H7 (cell line): ENCODE results near the gene CCN5. TPM values are rescaled to one million over a fixed set of nuclear protein-coding genes. Genes with fewer than 3 reads are reported as not detected.

Source experiments
- DNase-seq: peaks from one replicate; pipeline ENCODE4 v3.0.0; 2012
- H3K27me3 ChIP-seq: 2 replicates; pipeline ENCODE4 v1.6.0; 2011; ENCODE audit warnings: mild to moderate bottlenecking, low read length; ENCODE audit not compliant: control insufficient read depth, insufficient read depth
- H3K36me3 ChIP-seq: replicated peaks from 2 replicates; pipeline ENCODE4 v1.5.1; 2011; ENCODE audit warnings: low read length; ENCODE audit not compliant: control insufficient read depth, insufficient read depth
- H3K4me3 ChIP-seq: 2 replicates; pipeline ENCODE4 v1.5.1; 2011; ENCODE audit warnings: low read depth, mild to moderate bottlenecking, control low read depth, low read length, moderate library complexity; ENCODE audit not compliant: insufficient read depth
- total RNA-seq: library from RNA; depleted of rRNA; stranded (reverse); fragments of >200 nt; shearing (Covaris generic); gene quantifications from 2 replicates; pipeline ENCODE4 v1.2.3, GENCODE V29; 2014

Gene CCN5
- total RNA-seq, 1 experiment from 2014 or later: not detected

DNA sequence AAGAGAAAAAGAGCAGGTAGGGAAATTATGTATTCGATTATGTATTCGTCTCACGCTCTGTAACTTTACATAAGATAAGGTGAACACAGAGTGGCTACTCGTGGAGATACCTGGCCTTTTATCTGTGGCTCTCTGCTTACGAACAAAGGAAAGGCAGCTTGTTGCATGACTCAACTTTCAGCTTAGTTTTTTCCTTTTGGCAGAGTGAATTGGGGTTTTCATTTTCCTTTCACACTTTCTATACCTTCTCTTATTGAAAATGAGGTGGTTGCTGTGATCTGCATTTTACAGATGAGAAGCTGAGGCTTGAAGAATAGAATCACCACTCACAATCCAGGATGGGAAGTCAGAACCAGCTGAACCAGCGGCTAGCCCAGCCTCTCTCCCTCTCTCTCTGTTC, 17.2 kb downstream of the CCN5 start:
- Histone ChIP-seq H3K4me3 (no peak overlapping the region), H3K36me3 (no peaks in the 10 kb centered on the region), H3K27me3 (no peaks in the 10 kb centered on the region)
- DNase-seq: no peak

DNA sequence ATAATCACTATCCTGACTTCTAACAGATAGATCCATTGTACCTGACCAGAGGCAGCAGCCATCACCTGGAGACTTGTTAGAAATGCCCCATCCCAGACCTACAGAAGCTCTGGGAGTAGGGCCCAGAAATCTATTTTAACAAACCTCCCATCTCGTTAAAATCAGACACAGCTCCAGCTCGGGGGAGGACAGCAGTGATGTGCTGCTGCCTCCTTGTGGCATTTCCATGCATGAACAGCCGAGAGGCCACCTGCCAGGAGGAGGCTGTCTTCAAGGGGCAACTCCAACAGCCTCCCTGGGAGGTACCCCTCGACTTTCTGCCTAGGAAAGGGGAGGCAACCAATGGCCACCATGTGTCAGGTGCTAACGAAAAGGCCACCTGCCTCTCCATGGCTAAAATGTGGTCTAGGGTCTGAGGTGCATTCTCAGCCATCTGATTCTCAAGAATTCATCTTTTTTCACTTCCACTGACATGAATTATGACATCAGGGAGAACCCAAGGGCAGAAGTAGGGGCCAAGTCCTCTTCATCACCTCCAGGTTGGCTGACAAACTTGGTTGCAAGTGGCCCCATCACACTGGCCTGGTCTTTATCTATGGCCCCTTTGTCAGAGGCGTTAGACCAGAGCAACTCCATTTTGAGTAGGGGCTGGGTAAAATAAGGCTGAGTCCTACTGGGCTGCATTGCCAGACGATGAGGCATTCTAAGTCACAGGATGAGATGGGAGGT, 18.3 kb downstream of the CCN5 start:
- Histone ChIP-seq H3K27me3 (no peaks in the 10 kb centered on the region), H3K36me3 (no peaks in the 10 kb centered on the region)

DNA sequence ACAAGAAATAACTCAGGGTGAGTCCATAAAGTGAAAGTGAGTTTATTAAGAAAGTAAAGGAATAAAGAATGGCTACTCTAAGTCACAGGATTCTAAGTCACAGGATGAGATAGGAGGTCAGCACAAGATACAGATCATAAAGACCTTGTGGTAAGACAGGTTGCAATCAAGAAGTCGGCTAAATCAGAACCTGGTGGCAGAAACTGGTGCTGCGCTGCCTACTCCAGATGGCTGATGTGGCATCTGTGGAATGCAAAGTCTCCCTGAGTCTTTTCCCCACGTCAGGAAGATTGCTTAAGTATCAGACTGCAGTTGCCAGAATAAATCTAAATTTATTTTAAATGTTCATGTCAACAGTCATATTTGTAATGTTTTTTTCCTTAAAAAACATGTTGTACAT, 19.8 kb downstream of the CCN5 start:
- peak; percentile 52 for DNase-seq

More for the DNA sequence above, 18.3 kb downstream of the CCN5 start:
- peak; percentile 79 for DNase-seq
- no peak overlapping the region for H3K4me3 ChIP-seq

DNA sequence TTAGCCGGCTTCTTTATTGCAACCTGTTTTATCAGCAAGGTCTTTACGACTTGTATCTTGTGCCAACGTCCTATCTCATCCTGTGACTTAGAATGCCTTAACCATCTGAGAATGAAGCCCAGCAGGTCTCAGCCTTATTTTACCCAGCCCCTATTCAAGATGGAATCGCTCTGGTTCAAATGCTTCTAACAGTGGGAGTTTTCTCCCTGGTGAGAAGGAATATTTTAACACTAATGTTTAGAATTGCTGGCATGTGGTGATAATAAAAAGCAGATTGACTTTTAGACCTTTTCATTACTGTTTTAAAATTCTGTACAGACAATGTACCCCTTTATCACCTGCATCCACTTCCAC, 20.6 kb downstream of the CCN5 start:
- no peak for DNase-seq
- H3K36me3 ChIP-seq: no peaks in the 10 kb centered on the region
- H3K27me3 ChIP-seq: no peaks in the 10 kb centered on the region
- no peak overlapping the region for H3K4me3 ChIP-seq

More for the DNA sequence above, 19.8 kb downstream of the CCN5 start:
- Histone ChIP-seq H3K27me3 (no peaks in the 10 kb centered on the region), H3K36me3 (no peaks in the 10 kb centered on the region), H3K4me3 (no peak overlapping the region)

DNA sequence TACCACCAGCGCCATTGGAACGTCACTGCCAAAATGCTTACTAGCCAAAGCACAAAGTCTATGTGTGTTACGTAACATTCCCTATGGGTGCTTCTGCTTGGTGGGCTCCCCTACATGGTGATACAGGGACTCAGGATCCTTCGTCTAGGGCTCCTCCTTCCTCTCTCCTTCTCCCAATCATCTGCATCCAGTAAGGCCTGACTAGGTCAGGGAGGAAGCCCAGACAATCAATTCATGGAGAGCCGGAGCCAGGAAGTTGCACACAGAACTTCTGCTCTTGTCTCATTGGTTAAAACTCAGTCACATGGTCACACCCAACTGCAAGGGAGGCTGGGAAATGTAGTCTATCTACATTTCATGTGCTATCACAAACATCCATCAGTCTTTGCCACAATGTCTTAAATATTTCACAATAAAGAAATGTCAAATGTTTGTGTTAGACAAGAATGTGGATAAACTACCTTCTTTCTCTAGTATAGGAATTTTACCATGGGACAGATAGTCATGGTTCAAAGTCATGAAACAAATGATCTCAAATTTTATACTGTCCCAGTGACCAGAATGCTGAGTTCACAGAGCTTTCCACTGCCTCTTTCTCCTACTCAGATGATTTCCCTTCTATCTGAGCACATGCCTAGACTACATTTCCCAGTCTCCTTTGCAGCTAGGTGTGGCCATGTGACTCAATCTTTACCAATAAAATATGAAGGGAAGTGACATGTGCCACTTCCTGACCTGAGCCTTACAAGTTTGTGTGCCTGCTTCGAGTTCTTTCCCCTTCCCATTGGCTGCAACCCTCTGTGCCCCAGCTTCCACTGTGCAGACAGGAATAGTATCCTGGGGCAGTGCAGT, 21.2 kb downstream of the CCN5 start:
- no peak overlapping the region for H3K4me3 ChIP-seq
- peak; percentile 83 for DNase-seq
- H3K27me3 ChIP-seq: no peaks in the 10 kb centered on the region
- no peaks in the 10 kb centered on the region for H3K36me3 ChIP-seq

DNA sequence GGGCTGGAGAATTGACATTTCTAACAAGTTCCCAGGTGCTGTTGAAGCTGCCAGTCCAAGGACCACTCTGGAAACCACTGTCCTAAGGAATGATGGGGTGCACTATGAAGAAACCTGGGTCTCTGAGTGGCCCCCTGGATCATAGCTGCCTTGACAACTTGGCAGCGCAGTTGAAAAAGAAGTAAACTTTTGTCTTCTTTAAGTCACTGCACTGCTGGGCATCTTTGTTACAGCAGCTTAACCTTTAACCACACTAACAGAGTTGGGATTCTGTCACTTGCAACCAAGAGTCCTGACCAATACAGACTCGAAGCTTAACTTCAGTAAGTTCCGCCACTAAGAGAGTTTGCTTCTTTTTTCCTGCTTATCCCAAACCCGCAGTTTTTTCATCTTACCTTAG, 21.9 kb downstream of the CCN5 start:
- no peak for DNase-seq
- Histone ChIP-seq H3K27me3 (peaks cover 3% of the 10 kb centered on the region; the same call in 1 of the 2 replicates), H3K4me3 (no peak overlapping the region)

DNA sequence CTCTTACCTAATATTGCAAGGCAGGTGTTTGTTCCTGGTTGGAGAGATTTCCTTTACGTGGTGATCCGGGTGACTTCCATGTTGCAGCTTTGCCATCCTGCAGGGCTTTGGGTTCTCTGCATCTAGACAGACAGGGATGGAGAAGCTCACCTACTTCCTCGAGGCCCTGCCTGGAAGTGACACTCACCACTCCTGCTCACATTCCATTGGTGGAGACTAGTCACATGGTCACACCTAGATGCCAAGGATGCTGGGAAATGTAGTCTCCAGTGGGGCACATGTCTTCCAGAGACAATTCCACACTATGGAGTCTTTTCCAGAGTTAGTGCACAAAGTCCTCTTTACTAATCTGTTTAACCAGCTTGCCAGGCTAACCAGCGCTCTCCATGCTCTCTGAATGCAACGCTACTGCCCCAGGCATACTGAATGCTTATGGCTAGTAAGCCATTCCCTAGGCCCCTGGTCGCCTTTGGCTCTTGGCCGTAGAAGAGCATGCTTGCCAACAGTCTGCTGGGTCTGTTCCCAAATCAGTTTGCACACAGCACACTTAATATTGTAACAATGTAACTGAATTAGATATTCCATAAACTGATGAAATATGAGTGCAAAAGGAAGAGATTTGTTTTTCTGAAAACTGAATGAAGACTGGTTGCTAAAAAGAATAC, 23.8 kb downstream of the CCN5 start:
- H3K27me3 ChIP-seq: peaks cover 4% of the 10 kb centered on the region
- peak; percentile 89 for DNase-seq
- no peaks in the 10 kb centered on the region for H3K36me3 ChIP-seq
- H3K4me3 ChIP-seq: no peak overlapping the region

More for the DNA sequence above, 21.9 kb downstream of the CCN5 start:
- no peaks in the 10 kb centered on the region for H3K36me3 ChIP-seq

DNA sequence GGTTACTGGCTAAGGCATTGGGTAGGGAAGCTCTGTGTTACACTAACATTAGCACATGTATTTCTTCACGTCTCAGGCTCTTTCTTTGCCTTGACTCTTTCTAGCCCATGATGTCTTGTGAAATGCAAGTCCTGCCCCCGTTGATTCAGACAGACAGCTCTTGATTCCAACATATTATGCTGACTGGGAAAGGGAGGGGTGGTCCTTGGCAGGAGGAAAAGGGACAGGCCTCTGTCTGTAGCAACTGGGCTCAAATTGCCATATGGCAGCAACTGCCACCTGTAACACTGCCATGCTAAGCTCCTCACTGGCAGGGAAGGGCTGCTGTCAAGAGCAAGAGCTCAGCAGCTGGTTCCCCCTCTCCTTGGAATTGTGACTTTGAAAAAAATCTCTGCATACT, 24.8 kb downstream of the CCN5 start:
- DNase-seq: no peak
- peaks cover 11% of the 10 kb centered on the region for H3K27me3 ChIP-seq
- no peaks in the 10 kb centered on the region for H3K36me3 ChIP-seq
- H3K4me3 ChIP-seq: no peak overlapping the region

DNA sequence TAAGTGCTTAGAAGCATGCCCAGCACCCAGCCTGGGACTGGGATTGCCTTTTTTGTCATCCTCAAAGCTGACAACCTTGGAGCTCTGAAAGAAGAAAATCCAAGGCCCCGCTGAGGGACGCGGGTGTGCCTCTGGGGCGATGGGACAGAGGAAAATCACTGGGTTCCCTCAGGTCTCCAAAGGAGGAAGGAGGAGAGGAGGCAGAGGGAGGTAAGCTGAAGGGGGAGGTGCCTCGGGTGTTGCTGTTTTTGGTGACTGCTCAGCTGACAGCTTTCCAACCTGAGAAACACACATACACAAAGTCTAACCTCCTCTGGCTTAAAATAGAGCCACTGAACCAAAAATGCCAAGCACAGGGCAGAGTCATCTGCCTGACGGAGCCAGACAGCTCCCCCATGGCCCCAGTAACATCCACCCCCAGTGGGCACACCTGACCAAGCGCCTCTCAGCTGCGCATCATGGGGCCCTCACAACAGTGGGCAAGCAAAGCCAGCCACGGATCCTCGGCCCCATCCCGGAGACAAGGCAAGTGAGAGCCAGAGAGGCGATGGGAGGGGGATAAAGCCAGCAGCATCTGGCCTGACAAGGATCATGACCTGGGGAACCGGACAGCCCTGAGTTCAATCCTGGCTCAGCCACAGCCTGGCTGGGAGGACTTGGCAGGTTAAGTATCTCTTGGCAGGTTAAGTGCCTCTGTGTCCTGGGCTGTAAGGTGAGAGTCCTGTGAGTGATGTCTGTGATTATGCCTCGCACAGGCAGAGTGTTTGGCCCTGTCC, 27.3 kb downstream of the CCN5 start:
- Histone ChIP-seq H3K27me3 (peaks cover 28% of the 10 kb centered on the region), H3K36me3 (no peaks in the 10 kb centered on the region), H3K4me3 (no peak overlapping the region)
- peak; percentile 16 for DNase-seq

DNA sequence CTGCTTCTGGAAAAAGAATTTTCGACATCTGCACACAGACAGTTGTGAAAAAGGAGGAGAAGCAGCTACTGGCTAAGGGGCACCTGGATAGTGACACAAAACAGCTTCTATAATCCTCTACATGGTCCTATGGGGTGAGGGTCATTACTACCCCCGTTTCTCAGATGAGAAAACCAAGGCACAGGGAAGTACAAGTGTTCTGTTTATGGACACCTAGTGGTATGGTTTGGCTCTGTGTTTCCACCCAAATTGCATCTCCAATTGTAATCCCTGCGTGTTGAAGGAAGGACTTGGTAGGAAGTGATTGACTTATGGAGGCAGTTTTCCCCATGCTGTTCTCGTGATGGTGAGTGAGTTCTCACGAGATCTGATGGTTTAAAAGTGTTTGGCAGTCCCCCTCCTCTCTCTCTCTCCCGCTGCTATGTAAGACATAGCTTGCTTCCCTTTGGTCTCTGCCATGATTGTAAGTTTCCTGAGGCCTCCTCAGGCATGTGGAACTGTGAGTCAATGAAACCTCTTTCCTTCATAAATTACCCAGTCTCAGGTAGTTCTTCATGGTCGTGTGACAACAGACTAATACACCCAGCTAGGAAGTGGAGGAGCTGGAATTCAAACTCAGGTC, 28.0 kb downstream of the CCN5 start:
- DNase-seq: no peak
- Histone ChIP-seq H3K36me3 (no peaks in the 10 kb centered on the region), H3K4me3 (no peak overlapping the region), H3K27me3 (peaks cover 28% of the 10 kb centered on the region)

DNA sequence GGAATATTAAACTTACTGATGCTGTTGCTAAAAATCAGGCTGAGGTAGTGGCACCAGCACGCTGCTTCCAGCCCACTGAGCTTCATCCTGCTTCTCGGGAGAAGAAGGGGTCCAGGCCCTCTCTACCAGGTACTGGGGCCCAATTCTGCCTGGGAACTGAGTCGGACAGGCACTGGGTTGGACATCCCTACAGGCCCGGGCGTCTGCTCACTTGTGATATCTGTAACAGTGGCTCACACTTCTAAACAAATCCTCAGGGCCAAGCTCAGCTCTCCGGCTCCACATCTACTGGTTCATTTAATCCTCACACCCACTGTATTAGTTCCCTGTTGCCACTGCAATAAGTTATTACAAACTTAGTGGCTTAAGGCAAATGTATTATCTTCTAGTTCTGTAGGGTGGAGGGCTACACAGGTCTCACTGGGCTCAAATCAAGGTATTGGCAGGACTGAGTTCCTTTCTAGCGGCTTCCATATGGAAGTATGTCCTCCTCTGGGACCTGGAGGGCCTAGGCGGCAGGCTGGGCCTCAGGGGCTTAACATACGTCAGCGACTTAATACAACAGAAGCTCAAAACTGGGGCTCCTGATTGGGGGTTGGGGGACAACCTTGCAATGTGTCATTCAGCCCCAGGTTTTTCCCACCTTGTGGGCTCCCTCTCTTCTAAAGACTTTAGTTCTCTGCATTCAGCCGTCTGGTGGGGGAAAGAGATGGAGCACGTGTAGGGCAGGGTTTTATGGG, 28.9 kb downstream of the CCN5 start:
- DNase-seq: peak; percentile 29
- H3K4me3 ChIP-seq: no peak overlapping the region
- H3K27me3 ChIP-seq: peaks cover 28% of the 10 kb centered on the region
- H3K36me3 ChIP-seq: no peaks in the 10 kb centered on the region

DNA sequence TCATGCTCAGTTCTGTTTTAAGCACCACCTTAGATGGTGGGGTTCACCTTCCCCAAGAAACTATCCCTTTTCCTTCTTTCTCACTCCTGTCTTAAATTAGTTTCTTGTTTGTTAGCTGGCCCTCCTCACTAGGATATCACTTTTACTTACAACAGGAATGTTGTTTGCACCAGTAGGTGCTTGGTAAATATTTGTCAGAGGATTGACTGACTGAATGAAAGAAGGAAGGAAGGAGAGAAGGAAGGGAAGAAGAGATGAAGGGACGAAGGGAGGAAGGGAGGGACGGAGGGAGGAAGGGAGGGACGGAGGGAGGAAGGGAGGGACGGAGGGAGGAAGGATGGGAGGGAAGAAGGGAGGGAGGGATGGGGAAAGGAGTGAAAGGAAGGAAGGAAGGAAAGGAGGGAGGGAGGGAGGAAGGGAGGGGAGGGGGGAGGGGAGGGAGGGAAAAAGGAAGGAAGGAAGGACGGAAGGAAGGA, 30.0 kb downstream of the CCN5 start:
- DNase-seq: no peak
- peak overlapping the region; percentile 58 for H3K4me3 ChIP-seq
- H3K36me3 ChIP-seq: no peaks in the 10 kb centered on the region
- peaks cover 28% of the 10 kb centered on the region for H3K27me3 ChIP-seq

DNA sequence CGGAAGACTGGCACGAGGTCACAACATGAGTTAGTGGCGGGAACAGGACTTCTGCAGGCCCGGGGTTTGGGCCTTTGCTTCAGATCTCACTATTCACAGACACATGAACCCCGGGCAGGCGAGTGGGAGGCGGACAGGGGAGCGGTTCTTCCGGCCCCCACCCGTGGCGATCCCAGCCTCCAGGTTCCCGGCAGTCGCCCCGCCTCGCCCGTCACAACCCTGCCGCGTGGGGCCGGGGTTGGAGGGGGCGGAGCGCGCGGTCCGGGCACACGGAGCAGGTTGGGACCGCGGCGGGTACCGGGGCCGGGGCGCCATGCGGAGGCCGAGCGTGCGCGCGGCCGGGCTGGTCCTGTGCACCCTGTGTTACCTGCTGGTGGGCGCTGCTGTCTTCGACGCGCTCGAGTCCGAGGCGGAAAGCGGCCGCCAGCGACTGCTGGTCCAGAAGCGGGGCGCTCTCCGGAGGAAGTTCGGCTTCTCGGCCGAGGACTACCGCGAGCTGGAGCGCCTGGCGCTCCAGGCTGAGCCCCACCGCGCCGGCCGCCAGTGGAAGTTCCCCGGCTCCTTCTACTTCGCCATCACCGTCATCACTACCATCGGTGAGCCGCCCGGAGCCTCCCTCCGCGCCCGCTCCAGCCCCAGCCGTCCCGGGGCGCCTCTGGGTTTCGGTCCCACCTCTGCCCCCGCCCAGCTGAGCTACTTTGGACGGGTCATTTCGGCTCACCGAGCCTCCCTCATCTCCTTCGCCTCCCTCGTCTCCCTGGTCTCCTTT, 30.6 kb downstream of the CCN5 start, which contains the start of gene KCNK15:
Gene KCNK15, plus strand, starts transcription at position 268 of the 769 bp plus-strand sequence. Its CDS starts 46 bp downstream, at position 314.
- DNase-seq: peak; percentile 80
- peak within 1 kb of the TSS; percentile 58 for H3K4me3 ChIP-seq
- no peaks in the 10 kb centered on the region for H3K36me3 ChIP-seq
- H3K27me3 ChIP-seq: peaks cover 28% of the 10 kb centered on the region
